Measurements from ENCODE around the gene EXD2. TPM values are rescaled to one million over a fixed set of nuclear protein-coding genes. Genes with fewer than 3 reads are reported as not detected.

Gene EXD2
- total and polyA plus RNA-seq, 2 of the 13 experiments (the other 11 are each of a cell fraction or from before 2014, with no cell fraction given) = 9.5 to 15.1 TPM

DNA sequence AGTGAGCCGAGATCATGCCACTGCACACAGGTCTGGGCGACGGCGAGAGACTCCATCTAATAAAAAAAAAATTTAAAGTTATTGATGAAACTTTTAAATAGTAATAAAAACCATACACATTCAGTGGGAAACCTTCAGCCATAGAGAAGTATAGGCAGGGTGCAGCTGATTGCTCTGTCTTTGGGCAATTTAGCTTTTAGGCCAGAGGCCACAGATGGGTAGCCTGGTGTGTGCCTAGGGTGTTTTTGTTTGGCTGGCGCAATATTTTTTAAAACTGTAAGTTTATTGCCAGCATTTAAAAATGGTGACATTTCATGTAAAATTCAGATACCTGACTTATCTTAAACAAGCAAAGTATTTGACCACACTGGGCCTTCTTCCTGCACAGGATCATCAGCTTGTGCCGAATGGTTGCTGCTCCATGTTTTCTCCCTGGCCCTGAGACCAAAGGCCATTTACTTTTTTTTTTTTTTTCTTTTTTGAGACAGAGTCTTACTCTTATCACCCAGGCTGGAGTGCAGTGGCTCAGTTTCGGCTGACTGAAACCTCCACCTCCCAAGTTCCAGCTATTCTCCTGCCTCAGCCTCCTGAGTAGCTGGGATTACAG lies 16.2 kb downstream of the EXD2 start (continued):
- TF ChIP-seq, protein P1, sequence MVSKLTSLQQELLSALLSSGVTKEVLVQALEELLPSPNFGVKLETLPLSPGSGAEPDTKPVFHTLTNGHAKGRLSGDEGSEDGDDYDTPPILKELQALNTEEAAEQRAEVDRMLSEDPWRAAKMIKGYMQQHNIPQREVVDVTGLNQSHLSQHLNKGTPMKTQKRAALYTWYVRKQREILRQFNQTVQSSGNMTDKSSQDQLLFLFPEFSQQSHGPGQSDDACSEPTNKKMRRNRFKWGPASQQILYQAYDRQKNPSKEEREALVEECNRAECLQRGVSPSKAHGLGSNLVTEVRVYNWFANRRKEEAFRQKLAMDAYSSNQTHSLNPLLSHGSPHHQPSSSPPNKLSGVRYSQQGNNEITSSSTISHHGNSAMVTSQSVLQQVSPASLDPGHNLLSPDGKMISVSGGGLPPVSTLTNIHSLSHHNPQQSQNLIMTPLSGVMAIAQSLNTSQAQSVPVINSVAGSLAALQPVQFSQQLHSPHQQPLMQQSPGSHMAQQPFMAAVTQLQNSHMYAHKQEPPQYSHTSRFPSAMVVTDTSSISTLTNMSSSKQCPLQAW (CRISPR knock-in tag; IDR thresholded peaks at IDR 0.05) = no peak
- TF ChIP-seq KAT7 (CRISPR knock-in tag; IDR thresholded peaks at IDR 0.05; ENCODE audit: borderline replicate concordance) = no peak

DNA sequence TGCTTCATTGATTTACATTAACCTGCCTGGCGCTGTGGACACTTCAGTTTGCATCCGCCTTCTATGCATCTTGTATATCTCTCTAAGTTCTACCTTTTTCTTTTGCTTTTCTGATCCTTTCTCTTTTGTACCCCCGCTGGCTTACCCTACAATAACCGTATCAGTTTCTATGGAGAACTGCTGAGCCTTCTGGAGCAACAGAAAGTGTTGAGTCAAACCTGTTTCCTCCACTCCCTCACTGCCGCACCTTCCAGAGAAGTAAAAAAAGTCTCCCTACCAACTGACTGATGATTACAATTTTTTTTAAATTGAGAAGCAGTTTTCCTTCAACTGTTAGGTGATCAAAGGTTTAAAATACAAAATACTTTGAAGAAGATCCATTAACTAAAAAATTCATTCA lies 17.4 kb downstream of the EXD2 start:
- DNase-seq (ENCODE audit: low spot score) (no peak), ATAC-seq (no peak), FAIRE-seq (no peak)
- H3K4me2 ChIP-seq (ENCODE audit: low read depth, low read length) = no peak overlapping the region
- no peaks in the 10 kb centered on the region for H3K27me3 ChIP-seq (ENCODE audit: control insufficient read depth in 1 of 2, insufficient read depth in 2 of 2, low read length in 2 of 2)
- H3K9ac ChIP-seq (ENCODE audit: insufficient read depth, low read depth, low read length) = no peak overlapping the region
- WGBS (ENCODE audit: low lambda C conversion rate) = 94% methylated on average over 5 of the region's 5 CpGs
- no peaks in the 10 kb centered on the region for H3K9me3 ChIP-seq (ENCODE audit: low read length)
- intact Hi-C loops (cut with micrococcal nuclease; ENCODE audit: unreplicated experiment) = no loop called here
- no TSS peak for BruUV-seq (replicated peaks)
- no peak overlapping the region for H3K27ac ChIP-seq (ENCODE audit: extremely low read length, insufficient read depth, low read length)
- no peak overlapping the region for H2AFZ ChIP-seq (ENCODE audit: low read length)
- no peaks in the 10 kb centered on the region for H3K4me1 ChIP-seq (ENCODE audit: insufficient read depth, low read length)
- ChIA-PET POLR2A (no interaction called here), CTCF (ENCODE audit: low intra/inter-chr PET ratio, low total read pairs) (no interaction called here)
- H4K20me1 ChIP-seq (ENCODE audit: insufficient read depth, low read length) = no peaks in the 10 kb centered on the region
- H3K79me2 ChIP-seq (ENCODE audit: insufficient read depth, low read length) = no peaks in the 10 kb centered on the region
- H3K36me3 ChIP-seq (replicated peaks in 1 of 2; ENCODE audit: control insufficient read depth in 1 of 2, insufficient read depth in 2 of 2, low read length in 2 of 2) = peaks cover 0 to 7% of the 10 kb centered on the region in 2 experiments; a peak in 3 of 5 replicates
- TF ChIP-seq RFX1 (IDR thresholded peaks at IDR 0.05) = no peak
- no peak for TF ChIP-seq NFYB (CRISPR knock-in tag; IDR thresholded peaks at IDR 0.05)
- no peak for TF ChIP-seq ZNF781 (CRISPR knock-in tag; IDR thresholded peaks at IDR 0.05; ENCODE audit: borderline replicate concordance, not compliant biosample characterization)
- TF ChIP-seq, protein P2, sequence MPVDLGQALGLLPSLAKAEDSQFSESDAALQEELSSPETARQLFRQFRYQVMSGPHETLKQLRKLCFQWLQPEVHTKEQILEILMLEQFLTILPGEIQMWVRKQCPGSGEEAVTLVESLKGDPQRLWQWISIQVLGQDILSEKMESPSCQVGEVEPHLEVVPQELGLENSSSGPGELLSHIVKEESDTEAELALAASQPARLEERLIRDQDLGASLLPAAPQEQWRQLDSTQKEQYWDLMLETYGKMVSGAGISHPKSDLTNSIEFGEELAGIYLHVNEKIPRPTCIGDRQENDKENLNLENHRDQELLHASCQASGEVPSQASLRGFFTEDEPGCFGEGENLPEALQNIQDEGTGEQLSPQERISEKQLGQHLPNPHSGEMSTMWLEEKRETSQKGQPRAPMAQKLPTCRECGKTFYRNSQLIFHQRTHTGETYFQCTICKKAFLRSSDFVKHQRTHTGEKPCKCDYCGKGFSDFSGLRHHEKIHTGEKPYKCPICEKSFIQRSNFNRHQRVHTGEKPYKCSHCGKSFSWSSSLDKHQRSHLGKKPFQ (CRISPR knock-in tag; IDR thresholded peaks at IDR 0.05; ENCODE audit: insufficient replicate concordance) = no peak
- TF ChIP-seq MBD4 (IDR thresholded peaks at IDR 0.05; ENCODE audit: borderline replicate concordance, low read length) = no peak
- TF ChIP-seq RFXANK (CRISPR knock-in tag; IDR thresholded peaks at IDR 0.05) = no peak
- TF ChIP-seq ZEB1 (IDR thresholded peaks at IDR 0.05; ENCODE audit: insufficient replicate concordance, low read depth) = no peak
- TF ChIP-seq NAIF1 (CRISPR knock-in tag; IDR thresholded peaks at IDR 0.05; ENCODE audit: borderline replicate concordance) = no peak
- no peak for TF ChIP-seq SOX6 (IDR thresholded peaks at IDR 0.05)
- TF ChIP-seq SOX6 (CRISPR knock-in tag; IDR thresholded peaks at IDR 0.05) = no peak
- TF ChIP-seq RELA (CRISPR knock-in tag; IDR thresholded peaks at IDR 0.05) = no peak
- no peak for TF ChIP-seq ZSCAN12 (CRISPR knock-in tag; IDR thresholded peaks at IDR 0.05)
- TF ChIP-seq, protein P3, sequence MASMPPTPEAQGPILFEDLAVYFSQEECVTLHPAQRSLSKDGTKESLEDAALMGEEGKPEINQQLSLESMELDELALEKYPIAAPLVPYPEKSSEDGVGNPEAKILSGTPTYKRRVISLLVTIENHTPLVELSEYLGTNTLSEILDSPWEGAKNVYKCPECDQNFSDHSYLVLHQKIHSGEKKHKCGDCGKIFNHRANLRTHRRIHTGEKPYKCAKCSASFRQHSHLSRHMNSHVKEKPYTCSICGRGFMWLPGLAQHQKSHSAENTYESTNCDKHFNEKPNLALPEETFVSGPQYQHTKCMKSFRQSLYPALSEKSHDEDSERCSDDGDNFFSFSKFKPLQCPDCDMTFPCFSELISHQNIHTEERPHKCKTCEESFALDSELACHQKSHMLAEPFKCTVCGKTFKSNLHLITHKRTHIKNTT (CRISPR knock-in tag; IDR thresholded peaks at IDR 0.05) = no peak
- TF ChIP-seq FOXO1 (CRISPR knock-in tag; IDR thresholded peaks at IDR 0.05) = no peak
- no peak for TF ChIP-seq KDM5A (IDR thresholded peaks at IDR 0.05; ENCODE audit: borderline replicate concordance, low read length)
- TF ChIP-seq ZNF317 (CRISPR knock-in tag; IDR thresholded peaks at IDR 0.05) = no peak
- TF ChIP-seq, protein P4, sequence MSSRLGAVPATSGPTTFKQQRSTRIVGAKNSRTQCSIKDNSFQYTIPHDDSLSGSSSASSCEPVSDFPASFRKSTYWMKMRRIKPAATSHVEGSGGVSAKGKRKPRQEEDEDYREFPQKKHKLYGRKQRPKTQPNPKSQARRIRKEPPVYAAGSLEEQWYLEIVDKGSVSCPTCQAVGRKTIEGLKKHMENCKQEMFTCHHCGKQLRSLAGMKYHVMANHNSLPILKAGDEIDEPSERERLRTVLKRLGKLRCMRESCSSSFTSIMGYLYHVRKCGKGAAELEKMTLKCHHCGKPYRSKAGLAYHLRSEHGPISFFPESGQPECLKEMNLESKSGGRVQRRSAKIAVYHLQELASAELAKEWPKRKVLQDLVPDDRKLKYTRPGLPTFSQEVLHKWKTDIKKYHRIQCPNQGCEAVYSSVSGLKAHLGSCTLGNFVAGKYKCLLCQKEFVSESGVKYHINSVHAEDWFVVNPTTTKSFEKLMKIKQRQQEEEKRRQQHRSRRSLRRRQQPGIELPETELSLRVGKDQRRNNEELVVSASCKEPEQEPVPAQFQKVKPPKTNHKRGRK (CRISPR knock-in tag; IDR thresholded peaks at IDR 0.05) = no peak
- in situ Hi-C loops (cut with HindIII; ENCODE audit: extremely low pct_ligation_motif_present, low pct_unique_long_range_greater_than_20kb) = no loop called here
- no peak overlapping the region for H3K4me3 ChIP-seq (replicated peaks in 1 of 3; ENCODE audit: insufficient read depth in 1 of 3, low read depth in 2 of 3, low read length in 3 of 3)

Data from HepG2 (cell line).